ENCODE data around the gene DRD2. TPM values are rescaled to one million over a fixed set of nuclear protein-coding genes. Genes with fewer than 3 reads are reported as not detected.

DRD2 gene
- total RNA-seq, 2 experiments from 2014 or later = not detected

DNA sequence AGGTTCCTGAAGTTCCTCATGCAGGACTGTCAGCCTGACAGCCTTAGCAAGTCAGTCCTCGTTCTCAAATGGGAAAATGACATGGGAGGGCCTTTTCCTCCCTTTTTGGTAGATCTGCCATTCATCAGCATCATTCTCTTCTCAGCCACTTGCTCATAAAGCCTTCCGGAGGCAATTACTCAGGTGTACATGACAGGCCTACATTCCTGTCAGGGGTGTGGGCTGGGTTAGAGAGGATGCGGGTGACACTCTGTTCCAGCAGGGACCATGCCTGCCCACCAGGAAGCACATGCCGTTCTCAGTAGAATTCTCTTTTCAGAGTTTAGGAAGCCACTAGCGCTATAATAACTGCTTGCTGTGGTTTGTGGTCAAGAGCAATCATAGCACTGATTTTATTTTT lies 111.8 kb downstream of the DRD2 start:
- Histone ChIP-seq H2AFZ (ENCODE audit: low read length) (no peak overlapping the region), H3K27ac (ENCODE audit: low read depth, low read length, poor library complexity, severe bottlenecking) (no peak overlapping the region), H3K4me3 (ENCODE audit: low read depth, low read length, poor library complexity, severe bottlenecking) (no peak overlapping the region), H3K9me3 (ENCODE audit: low read length) (no peaks in the 10 kb centered on the region), H4K20me1 (ENCODE audit: insufficient read depth, low read length) (no peaks in the 10 kb centered on the region), H3K9me2 (ENCODE audit: insufficient read depth, low read length) (no peaks in the 10 kb centered on the region), H3K79me2 (ENCODE audit: insufficient read depth, low read depth, low read length) (no peaks in the 10 kb centered on the region), H3K36me3 (ENCODE audit: insufficient read depth, low read length) (no peaks in the 10 kb centered on the region), H3K4me1 (ENCODE audit: insufficient read depth, low read length, poor library complexity, severe bottlenecking) (no peaks in the 10 kb centered on the region), H3K4me2 (ENCODE audit: low read length) (no peak overlapping the region)
- intact Hi-C loops (cut with micrococcal nuclease; ENCODE audit: unreplicated experiment) = no loop called here
- TF ChIP-seq EZH2phosphoT487 (IDR thresholded peaks at IDR 0.05; ENCODE audit: borderline replicate concordance, low read depth, low read length) = no peak
- TF ChIP-seq, protein P1, sequence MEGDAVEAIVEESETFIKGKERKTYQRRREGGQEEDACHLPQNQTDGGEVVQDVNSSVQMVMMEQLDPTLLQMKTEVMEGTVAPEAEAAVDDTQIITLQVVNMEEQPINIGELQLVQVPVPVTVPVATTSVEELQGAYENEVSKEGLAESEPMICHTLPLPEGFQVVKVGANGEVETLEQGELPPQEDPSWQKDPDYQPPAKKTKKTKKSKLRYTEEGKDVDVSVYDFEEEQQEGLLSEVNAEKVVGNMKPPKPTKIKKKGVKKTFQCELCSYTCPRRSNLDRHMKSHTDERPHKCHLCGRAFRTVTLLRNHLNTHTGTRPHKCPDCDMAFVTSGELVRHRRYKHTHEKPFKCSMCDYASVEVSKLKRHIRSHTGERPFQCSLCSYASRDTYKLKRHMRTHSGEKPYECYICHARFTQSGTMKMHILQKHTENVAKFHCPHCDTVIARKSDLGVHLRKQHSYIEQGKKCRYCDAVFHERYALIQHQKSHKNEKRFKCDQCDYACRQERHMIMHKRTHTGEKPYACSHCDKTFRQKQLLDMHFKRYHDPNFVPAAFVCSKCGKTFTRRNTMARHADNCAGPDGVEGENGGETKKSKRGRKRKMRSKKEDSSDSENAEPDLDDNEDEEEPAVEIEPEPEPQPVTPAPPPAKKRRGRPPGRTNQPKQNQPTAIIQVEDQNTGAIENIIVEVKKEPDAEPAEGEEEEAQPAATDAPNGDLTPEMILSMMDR (conservative IDR thresholded peaks at IDR 0.05; ENCODE audit: low read length) = no peak
- no peak for DNase-seq (ENCODE audit: low spot score)
- ChIA-PET CTCF (ENCODE audit: unreplicated experiment) (no interaction called here), POLR2A (no interaction called here)
- BruUV-seq (replicated peaks) = no TSS peak

Small RNAs within 50 kb of the gene (microRNA-seq; reads per million reads assigned to microRNA genes)
- gene MIR4301 (ENCODE audit: borderline replicate concordance) = not detected

Small RNAs within 50 kb of the gene (small RNA-seq; reads per million reads assigned to genes)
- gene MIR4301 = not detected

Other genes with a start within 250 kb of the DRD2 start
- 3.6 and 4.4 TPM in 2 replicates for gene TTC12, start 160.8 kb downstream of the DRD2 start, total RNA-seq (2014; rRNA removed; shearing (Covaris generic))
- gene TTC12, start 160.8 kb downstream of the DRD2 start, total RNA-seq (2022) = 3.9 and 4.1 TPM in 2 replicates
- not detected in 2 replicates for gene ANKK1, start 87.6 kb downstream of the DRD2 start, total RNA-seq (2014; rRNA removed; shearing (Covaris generic))
- not detected in 2 replicates for gene ANKK1, start 87.6 kb downstream of the DRD2 start, total RNA-seq (2022)
- 0.50 and 1.8 TPM in 2 replicates for gene TMPRSS5, start 230.9 kb upstream of the DRD2 start, total RNA-seq (2014; rRNA removed; shearing (Covaris generic))
- 0.33 and 0.65 TPM in 2 replicates for gene TMPRSS5, start 230.9 kb upstream of the DRD2 start, total RNA-seq (2022)

Measured in OCI-LY7 (cell line).